GM21447 (cell line): ENCODE measurements around the gene SLC2A4RG.
"Not testable (repeated sequence)": the region's sequence is repeated elsewhere in the genome, so short reads cannot be mapped to it uniquely, and the experiment has no call there.

Experiments
- ATAC-seq: cut with Tn5 transposase; IDR thresholded peaks from one replicate; pipeline ENCODE4 v1.9.1; 2021; ENCODE audit not compliant: unreplicated experiment

SLC2A4RG gene

GRCh38 chr20:63709149-63709527, 30.4 kb upstream of the SLC2A4RG start:
- ATAC-seq: no peak

GRCh38 chr20:63711085-63711645, 28.4 kb upstream of the SLC2A4RG start:
- ATAC-seq: no peak

- ATAC-seq: no peak
Measured at GRCh38 chr20:63712191-63712590, 27.4 kb upstream of the SLC2A4RG start.

GRCh38 chr20:63714858-63715257, 24.7 kb upstream of the SLC2A4RG start:
- no peak for ATAC-seq

GRCh38 chr20:63718996-63719395, 20.6 kb upstream of the SLC2A4RG start:
- no peak for ATAC-seq

GRCh38 chr20:63722967-63723622, 16.5 kb upstream of the SLC2A4RG start:
- not testable (repeated sequence) for ATAC-seq

- not testable (repeated sequence) for ATAC-seq
Measured at GRCh38 chr20:63730189-63730733, 9.3 kb upstream of the SLC2A4RG start.

- ATAC-seq: no peak
Measured at GRCh38 chr20:63731410-63731809, 8.2 kb upstream of the SLC2A4RG start.

- no peak for ATAC-seq
Measured at GRCh38 chr20:63732118-63733095, 7.2 kb upstream of the SLC2A4RG start.

- ATAC-seq: no peak
Measured at GRCh38 chr20:63733117-63733516, 6.5 kb upstream of the SLC2A4RG start.

GRCh38 chr20:63733579-63734081, 5.9 kb upstream of the SLC2A4RG start:
- no peak for ATAC-seq

- no peak for ATAC-seq
Measured at GRCh38 chr20:63734111-63734945, 5.2 kb upstream of the SLC2A4RG start.

GRCh38 chr20:63734946-63735858, 4.4 kb upstream of the SLC2A4RG start:
- no peak for ATAC-seq

GRCh38 chr20:63735859-63736718, 3.5 kb upstream of the SLC2A4RG start, which contains the start of gene LIME1:
LIME1 (plus strand) TSS chr20:63736664; CDS start chr20:63737550, 886 bp downstream.
- ATAC-seq: no peak

GRCh38 chr20:63736893-63737694, 2.5 kb upstream of the SLC2A4RG start:
- ATAC-seq: no peak

GRCh38 chr20:63737695-63737944, 2.0 kb upstream of the SLC2A4RG start:
- ATAC-seq: no peak

GRCh38 chr20:63737945-63738686, 1.5 kb upstream of the SLC2A4RG start:
- ATAC-seq: no peak
